Ovary (tissue), 3 donors: ENCODE measurements around the gene SYK.

Experiments
- CTCF ChIP-seq, 3 donors: fragments of 450-650 bp in 2 of 3; fragments of 200-600 bp in 1 of 3; IDR thresholded peaks; one replicate each; pipeline versions ENCODE4 v1.5.1 to v1.8.0; 2016 to 2022; ENCODE audit warnings: antibody characterized with exemption in 3 of 3, mild to moderate bottlenecking in 1 of 3
- EP300 ChIP-seq: sonication (generic); formaldehyde crosslinking; IDR thresholded peaks from one replicate; pipeline ENCODE4 v1.6.1; 2017; ENCODE audit warnings: antibody characterized with exemption
- POLR2A ChIP-seq: fragments of 450-650 bp; IDR thresholded peaks from one replicate; pipeline ENCODE4 v1.6.1; 2017; ENCODE audit warnings: antibody characterized with exemption, mild to moderate bottlenecking, moderate library complexity
- donor health status: DM: no; HTN: no; CAD: no.

- TF ChIP-seq POLR2A (no peak), CTCF (IDR thresholded peaks at IDR 0.05) (no peak), EP300 (no peak)
These were observed 46.4 kb downstream of the SYK start for GRCh38 chr9:90847971-90848370.
